GM11168 (cell line): ENCODE results near the gene NUP93.
"Not testable (repeated sequence)": the region's sequence is repeated elsewhere in the genome, so short reads cannot be mapped to it uniquely, and the experiment has no call there.

ENCODE experiments used
- in situ Hi-C: fragments of 300-500 bp; cut with MboI; formaldehyde crosslinking; loops from one replicate; pipeline ENCODE4 v1.12.0; 2022; ENCODE audit warnings: low sequenced_read_pairs; ENCODE audit not compliant: unreplicated experiment

The NUP93 gene

GRCh38 chr16:56879276-56879675, 149.3 kb downstream of the NUP93 start:
- in situ Hi-C loops, result no loop called here

GRCh38 chr16:56880176-56880575, 150.2 kb downstream of the NUP93 start:
- in situ Hi-C loops, result no loop called here

- in situ Hi-C loops, result no loop called here
Measured at GRCh38 chr16:56880685-56881084, 150.8 kb downstream of the NUP93 start.

- in situ Hi-C loops, result no loop called here
Measured at GRCh38 chr16:56882077-56882800, 152.3 kb downstream of the NUP93 start.

DNA sequence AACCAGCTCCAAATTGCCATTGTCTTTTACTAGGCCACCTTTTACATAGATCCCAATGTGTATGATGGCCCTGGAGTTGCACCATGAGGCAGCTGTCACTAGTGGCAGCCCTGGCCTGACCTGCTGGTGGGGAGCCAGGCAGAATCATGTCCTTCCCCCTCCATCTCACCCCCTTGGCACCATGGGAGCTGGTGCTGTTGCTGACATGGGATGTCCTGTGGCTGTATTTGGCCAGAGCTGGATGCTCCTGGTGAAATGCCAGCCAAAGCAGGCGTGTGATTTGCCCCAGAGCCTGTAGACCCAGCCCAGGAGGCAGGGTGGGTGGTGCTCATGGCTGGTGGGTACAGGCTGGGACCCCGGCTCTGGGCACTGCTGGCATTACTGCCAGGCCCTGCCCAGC, 153.7 kb downstream of the NUP93 start:
- in situ Hi-C loops, result no loop called here

DNA sequence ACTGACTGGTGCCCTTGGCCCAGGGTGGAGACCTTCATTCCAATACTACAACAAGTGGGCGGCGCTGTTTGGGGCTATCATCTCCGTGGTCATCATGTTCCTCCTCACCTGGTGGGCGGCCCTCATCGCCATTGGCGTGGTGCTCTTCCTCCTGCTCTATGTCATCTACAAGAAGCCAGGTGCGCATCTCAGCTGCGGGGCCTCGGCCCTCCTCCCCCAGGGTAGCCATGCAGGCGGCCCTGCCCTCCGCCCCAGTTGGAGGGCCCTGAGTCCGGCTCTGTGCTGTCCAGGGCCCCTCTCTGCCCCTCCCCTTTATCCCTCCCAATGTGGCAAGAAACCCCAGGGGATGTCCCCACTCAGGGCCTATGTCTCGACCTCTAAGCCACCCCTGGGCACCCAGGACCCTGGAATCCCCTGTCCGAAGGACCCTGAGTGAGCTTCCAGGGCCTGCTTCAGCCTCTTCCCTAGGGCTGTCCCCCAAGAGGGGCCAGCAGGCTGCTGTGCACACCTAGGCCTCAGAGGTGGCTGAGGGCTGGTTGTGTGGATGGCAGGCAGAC, 154.2 kb downstream of the NUP93 start:
- in situ Hi-C loops, result no loop called here

DNA sequence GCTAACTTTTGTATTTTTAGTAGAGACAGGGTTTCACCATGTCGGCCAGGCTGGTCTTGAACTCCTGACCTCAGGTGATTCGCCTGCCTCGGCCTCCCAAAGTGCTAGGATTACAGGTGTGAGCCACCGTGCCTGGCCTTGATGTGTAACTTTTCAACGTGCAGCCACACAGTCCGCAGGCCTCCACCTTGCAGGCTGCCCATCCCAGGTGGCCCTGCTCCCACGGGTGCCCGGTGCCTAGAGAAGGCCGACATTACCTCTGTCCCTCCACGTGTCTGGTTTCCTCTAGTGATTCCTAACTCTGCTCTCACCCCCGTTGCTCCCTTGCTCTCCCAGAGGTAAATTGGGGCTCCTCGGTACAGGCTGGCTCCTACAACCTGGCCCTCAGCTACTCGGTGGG, 155.0 kb downstream of the NUP93 start:
- in situ Hi-C loops, result not testable (repeated sequence)

- in situ Hi-C loops, result no loop called here
Measured at GRCh38 chr16:56885446-56886162, 155.7 kb downstream of the NUP93 start.

GRCh38 chr16:56886296-56886695, 156.4 kb downstream of the NUP93 start:
- in situ Hi-C loops, result no loop called here

GRCh38 chr16:56886826-56887225, 156.9 kb downstream of the NUP93 start:
- in situ Hi-C loops, result no loop called here

DNA sequence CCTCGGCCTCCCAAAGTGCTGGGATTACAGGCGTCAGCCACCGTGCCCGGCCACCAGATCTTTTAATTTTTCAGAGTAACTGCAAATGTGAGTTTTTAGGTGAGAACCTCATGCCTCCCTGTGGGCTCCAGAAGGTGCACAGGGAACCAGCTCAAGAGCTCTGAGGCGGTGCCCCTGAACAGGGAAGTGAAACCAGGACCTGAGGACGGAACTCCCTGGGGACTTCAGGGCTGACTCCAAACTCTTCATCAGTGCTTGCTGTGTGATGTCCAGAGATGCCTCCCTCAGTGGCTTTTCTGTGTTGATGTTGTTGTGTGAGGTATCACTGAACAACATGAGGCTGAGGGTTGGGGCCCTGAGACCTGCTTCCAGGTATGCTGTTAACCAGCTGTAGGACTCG, 158.9 kb downstream of the NUP93 start:
- in situ Hi-C loops, result no loop called here

GRCh38 chr16:56889206-56889605, 159.3 kb downstream of the NUP93 start:
- in situ Hi-C loops, result no loop called here

DNA sequence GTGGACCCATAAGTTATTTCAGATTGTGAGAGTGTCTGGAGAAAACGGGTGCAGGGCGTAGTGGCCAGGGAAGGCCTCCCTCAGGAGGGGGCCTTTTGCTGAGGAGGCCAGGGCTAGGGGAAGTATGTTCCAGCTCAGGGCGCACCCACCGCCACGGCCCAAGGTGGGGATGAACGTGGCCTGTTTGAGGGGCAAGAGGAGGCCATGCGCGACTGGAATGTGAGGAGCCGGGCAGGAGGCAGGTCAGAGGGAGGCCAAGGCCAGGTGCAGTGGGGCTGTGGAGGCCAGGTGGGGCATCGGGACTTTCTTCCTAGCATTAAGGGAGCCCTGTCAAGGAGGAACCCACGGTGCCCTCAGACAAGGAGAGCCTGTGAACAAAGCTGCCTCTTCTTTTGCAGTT, 161.8 kb downstream of the NUP93 start:
- in situ Hi-C loops, result no loop called here

GRCh38 chr16:56892705-56893104, 162.8 kb downstream of the NUP93 start:
- in situ Hi-C loops, result no loop called here

DNA sequence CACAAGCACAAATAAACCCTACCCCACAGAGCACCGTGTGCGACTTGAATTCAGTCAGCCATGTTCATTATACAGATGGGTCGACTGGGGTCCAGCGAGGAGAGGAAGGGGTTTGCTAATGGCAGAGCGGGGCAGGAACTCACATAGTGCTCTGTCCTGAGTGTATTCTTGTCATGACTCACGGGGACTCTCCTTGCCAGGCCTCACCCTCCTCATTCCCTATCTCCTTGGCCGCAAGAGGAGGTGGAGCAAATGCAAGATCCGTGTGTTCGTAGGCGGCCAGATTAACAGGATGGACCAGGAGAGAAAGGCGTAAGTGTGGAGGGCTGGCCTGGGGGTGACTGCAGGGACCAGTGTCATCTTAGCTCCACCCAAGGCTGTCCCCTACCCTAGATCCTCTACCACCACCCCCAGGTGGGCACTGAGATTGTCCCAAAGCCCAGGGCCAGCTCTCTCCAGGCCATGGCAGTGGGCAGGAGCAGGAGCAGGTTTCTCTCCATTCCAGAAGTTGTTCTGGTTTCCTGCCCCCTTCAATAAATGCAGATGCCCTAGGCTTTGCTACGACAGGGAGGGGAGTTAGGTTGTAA, 164.5 kb downstream of the NUP93 start:
- in situ Hi-C loops, result no loop called here

GRCh38 chr16:56895813-56896212, 165.9 kb downstream of the NUP93 start:
- in situ Hi-C loops, result no loop called here

DNA sequence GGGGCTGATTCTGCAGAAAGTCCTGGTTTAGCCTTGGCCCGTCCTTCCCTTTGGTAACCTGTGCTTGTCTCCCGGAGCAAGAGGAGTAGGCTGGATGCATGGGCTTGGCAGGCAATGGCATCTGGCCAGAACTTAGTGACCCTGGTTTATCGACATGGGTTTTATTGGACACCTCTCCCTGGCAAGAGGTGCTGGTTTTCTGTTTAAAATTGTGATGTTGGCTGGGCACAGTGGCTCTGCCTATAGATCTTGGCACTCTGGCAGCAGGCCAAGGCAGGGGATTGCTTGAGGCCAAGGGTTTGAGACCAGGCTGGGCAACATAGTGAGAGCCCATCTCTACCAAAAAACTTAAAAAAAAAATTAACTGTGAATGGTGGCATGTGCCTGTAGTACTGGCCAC, 166.3 kb downstream of the NUP93 start:
- in situ Hi-C loops, result no loop called here

DNA sequence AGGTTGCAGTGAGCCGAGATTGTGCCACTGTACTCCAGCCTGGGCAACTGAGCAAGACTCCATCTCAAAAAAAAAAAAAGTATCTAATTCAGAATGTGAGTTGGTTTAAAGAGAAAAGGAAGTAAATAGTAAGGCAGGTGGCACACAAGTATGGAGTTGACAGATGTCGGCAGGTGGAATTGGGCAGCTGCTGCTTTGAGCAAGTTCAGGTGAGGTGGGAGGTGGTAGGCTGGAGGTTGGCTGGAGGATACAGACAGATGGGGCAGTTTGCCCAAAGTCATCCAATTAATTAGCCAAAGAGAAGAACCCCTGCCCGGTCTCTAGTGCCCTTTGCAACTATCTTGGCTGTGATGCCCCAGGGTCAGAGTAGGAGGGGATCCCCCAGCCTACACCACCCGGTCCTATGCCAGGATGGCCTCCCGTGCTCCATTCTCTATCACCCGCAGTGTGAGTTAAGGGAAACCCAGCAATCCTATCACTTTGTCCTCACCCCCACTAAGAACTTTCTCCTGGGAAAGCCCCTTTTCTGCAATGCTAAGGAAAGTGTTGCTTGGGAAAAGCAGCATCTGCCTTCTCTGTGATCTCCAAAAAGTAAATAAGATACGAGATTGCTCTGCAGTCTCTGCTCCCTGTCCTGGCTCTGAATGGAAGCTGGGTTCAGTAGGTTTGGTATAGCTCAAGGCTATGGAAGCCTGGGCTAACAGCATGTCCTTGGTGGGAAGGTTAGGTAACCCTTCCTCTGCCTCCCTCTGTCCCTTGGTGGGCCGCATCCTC, 167.3 kb downstream of the NUP93 start:
- in situ Hi-C loops, result no loop called here

DNA sequence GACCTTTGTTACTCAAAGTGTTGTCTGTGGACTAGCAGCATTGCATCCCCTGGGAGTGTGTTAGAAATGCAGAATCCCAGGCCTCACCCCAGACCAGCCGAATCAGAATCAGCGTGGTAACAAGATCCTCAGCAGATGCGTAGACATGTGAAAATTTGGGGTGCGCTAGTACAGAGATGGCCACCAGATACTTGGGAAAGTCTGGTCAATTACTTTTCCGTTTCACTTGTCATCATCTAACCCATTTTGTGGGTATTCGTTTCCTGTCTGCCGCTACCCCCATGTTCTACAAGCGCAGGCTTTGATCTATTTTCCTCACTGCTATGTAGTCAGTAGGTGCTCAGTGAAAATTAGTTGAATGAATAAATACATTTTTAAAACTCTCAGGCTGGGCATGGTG, 168.9 kb downstream of the NUP93 start:
- in situ Hi-C loops, result no loop called here
